Skeletal muscle tissue (tissue), 4 donors: ENCODE data around the gene TAOK3. TPM values are rescaled to one million over a fixed set of nuclear protein-coding genes. Genes with fewer than 3 reads are reported as not detected.

Experiments
- H3K27ac ChIP-seq: one replicate; pipeline ENCODE4 v1.7.0; 2013; ENCODE audit warnings: mild to moderate bottlenecking, low read depth, low read length, inconsistent platforms
- H3K27me3 ChIP-seq, 3 donors: one replicate each; pipeline ENCODE4 v1.7.0; 2013; ENCODE audit warnings: low read length in 3 of 3; ENCODE audit not compliant: control insufficient read depth in 3 of 3, insufficient read depth in 3 of 3
- H3K36me3 ChIP-seq, 3 donors: one replicate each; pipeline ENCODE4 v1.7.0; 2013; ENCODE audit warnings: low read length in 3 of 3; ENCODE audit not compliant: control insufficient read depth in 3 of 3, insufficient read depth in 3 of 3
- H3K4me1 ChIP-seq, 3 donors: one replicate each; pipeline ENCODE4 v1.7.0; 2013; ENCODE audit warnings: low read length in 3 of 3, mild to moderate bottlenecking in 3 of 3; ENCODE audit not compliant: control insufficient read depth in 3 of 3, insufficient read depth in 3 of 3
- H3K4me3 ChIP-seq, 3 donors: one replicate each; pipeline ENCODE4 v1.7.0; 2013; ENCODE audit warnings: low read length in 3 of 3
- H3K9ac ChIP-seq, 3 donors: one replicate each; pipeline ENCODE4 v1.7.0; 2013; ENCODE audit warnings: low read length in 3 of 3, mild to moderate bottlenecking in 3 of 3, moderate library complexity in 2 of 3, low read depth in 1 of 3
- H3K9me3 ChIP-seq, 3 donors: one replicate each; pipeline ENCODE4 v1.7.0; 2013; ENCODE audit warnings: low read length in 3 of 3; ENCODE audit not compliant: control insufficient read depth in 3 of 3
- total RNA-seq: library from RNA; depleted of rRNA; stranded (reverse); fragments of >200 nt; gene quantifications from one replicate; pipeline ENCODE4 v1.2.3, GENCODE V29; 2014
- donor health status: Osteomylitis.

TAOK3 gene
- total RNA-seq, 1 donor from 2014 or later, result 9.4 TPM

DNA sequence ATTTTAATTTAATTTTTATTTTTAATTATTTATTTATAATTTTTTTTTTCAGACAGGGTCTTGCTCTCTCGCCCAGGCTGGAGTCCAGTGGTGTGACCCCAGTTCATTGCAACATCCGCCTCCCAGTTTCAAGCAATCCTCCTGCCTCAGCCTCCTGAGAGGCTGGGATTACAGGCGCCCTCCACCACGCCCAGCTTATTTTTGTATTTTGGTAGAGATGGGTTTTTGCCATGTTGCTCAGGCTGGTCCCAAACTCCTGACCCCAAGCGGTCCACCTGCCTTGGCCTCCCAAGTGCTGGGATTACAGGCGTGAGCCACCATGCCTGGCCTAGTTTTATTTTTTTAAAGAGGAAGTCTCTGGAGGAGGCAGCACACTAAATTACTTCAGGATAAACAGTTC, 250.4 kb downstream of the TAOK3 start:
- no peak overlapping the region for H3K4me3 ChIP-seq
- no peak overlapping the region for H3K27ac ChIP-seq
- H3K27me3 ChIP-seq, result no peaks in the 10 kb centered on the region
- no peak overlapping the region for H3K9ac ChIP-seq
- H3K9me3 ChIP-seq, result no peaks in the 10 kb centered on the region
- peaks cover 0 to 2% (median 0%) of the 10 kb centered on the region in 3 donors for H3K36me3 ChIP-seq
- no peaks in the 10 kb centered on the region for H3K4me1 ChIP-seq

- Histone ChIP-seq H3K4me1 (no peaks in the 10 kb centered on the region), H3K36me3 (peaks cover 0 to 3% (median 0%) of the 10 kb centered on the region in 3 donors), H3K9ac (peak overlapping the region in 1 of 3 donors; percentile 51), H3K4me3 (no peak overlapping the region), H3K27me3 (no peaks in the 10 kb centered on the region), H3K27ac (no peak overlapping the region), H3K9me3 (no peaks in the 10 kb centered on the region)
Measured at GRCh38 chr12:118120579-118121363, 251.9 kb downstream of the TAOK3 start.

GRCh38 chr12:118119449-118119879, 253.2 kb downstream of the TAOK3 start:
- Histone ChIP-seq H3K9me3 (no peaks in the 10 kb centered on the region), H3K4me3 (no peak overlapping the region), H3K27me3 (no peaks in the 10 kb centered on the region), H3K4me1 (no peaks in the 10 kb centered on the region), H3K27ac (no peak overlapping the region), H3K9ac (no peak overlapping the region), H3K36me3 (peaks cover 0 to 3% (median 3%) of the 10 kb centered on the region in 3 donors)

DNA sequence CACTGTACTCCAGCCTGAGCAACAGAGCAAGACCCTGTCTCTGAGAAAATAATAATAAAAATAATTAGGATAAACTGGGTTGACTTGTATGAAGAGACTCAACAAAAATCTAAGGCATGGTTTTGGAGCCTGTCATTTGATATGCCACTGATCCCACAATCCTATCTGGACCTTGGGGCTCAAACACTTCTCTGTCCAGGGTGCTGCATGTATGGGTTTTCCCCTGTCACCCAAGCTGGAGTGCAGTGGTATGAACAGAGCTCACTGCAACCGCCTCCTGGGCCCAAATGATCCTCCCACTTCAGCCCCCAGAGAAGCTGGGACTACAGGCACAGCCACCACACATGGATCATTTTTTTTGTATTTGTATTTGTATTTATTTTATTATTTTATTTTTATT, 263.6 kb downstream of the TAOK3 start:
- H3K4me1 ChIP-seq, result peaks cover 0 to 4% (median 0%) of the 10 kb centered on the region in 3 donors
- H3K27me3 ChIP-seq, result no peaks in the 10 kb centered on the region
- no peak overlapping the region for H3K27ac ChIP-seq
- H3K9ac ChIP-seq, result no peak overlapping the region
- no peaks in the 10 kb centered on the region for H3K36me3 ChIP-seq
- no peaks in the 10 kb centered on the region for H3K9me3 ChIP-seq
- no peak overlapping the region for H3K4me3 ChIP-seq

- Histone ChIP-seq H3K27me3 (no peaks in the 10 kb centered on the region), H3K36me3 (no peaks in the 10 kb centered on the region), H3K4me3 (no peak overlapping the region), H3K9ac (no peak overlapping the region), H3K9me3 (no peaks in the 10 kb centered on the region), H3K4me1 (peaks cover 4 to 6% (median 5%) of the 10 kb centered on the region in 3 donors), H3K27ac (no peak overlapping the region)
Measured at GRCh38 chr12:118107694-118108093, 265.0 kb downstream of the TAOK3 start.

DNA sequence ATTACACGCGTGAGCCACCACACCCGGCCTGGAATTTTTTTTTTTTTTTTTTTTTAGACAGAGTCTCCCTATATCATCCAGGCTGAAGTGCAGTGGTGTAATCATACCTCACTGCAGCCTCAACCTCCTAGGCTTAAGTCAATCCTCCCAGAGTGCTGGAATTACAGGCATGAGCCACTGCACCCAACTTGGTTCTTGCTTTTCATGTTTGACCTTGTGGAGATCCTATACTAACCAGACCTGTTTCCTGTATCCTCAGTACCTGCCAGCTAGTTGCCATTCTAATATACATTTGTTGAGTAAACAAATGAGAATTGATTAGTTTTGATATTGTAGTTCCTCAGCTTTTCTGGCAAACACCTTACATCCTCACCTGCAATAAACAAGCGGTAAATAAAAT, 265.7 kb downstream of the TAOK3 start:
- peaks cover 7 to 13% (median 10%) of the 10 kb centered on the region in 3 donors for H3K4me1 ChIP-seq
- no peaks in the 10 kb centered on the region for H3K27me3 ChIP-seq
- no peaks in the 10 kb centered on the region for H3K36me3 ChIP-seq
- H3K9ac ChIP-seq, result no peak overlapping the region
- H3K9me3 ChIP-seq, result no peaks in the 10 kb centered on the region
- H3K27ac ChIP-seq, result no peak overlapping the region
- H3K4me3 ChIP-seq, result no peak overlapping the region

GRCh38 chr12:118103601-118104382, 268.9 kb downstream of the TAOK3 start, which contains the start of gene VSIG10:
Gene VSIG10, minus strand, starts transcription at chr12:118104011. Its CDS starts 340 bp downstream, at chr12:118103671.
- Histone ChIP-seq H3K4me3 (peak within 1 kb of the TSS; percentile 81 to 85 (median 84)), H3K36me3 (no peaks in the 10 kb centered on the region), H3K4me1 (peaks cover 7 to 14% (median 10%) of the 10 kb centered on the region in 3 donors), H3K27ac (peak within 1 kb of the TSS; percentile 85), H3K27me3 (no peaks in the 10 kb centered on the region), H3K9me3 (no peaks in the 10 kb centered on the region), H3K9ac (peak within 1 kb of the TSS; percentile 85 to 90 (median 88))

DNA sequence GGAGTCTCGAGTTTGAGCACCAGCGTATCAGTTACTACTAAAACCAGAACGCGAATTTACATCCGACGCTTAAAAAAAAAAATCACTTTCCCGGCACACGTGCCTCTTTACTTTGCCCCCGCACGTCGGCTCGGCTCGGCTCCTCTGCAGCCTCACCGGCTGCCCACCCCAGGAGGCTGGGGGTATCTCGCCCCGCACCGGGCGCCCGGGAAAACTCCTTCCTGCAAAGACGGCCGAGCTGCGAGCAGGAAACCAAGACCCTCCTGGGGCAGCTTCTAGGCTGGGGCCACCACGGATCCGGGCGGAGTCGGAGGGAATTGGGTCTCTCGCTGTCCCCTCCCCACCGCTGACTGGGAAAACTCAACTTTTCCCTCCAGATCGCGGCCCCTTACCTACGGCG, 269.5 kb downstream of the TAOK3 start:
- no peaks in the 10 kb centered on the region for H3K9me3 ChIP-seq
- peak overlapping the region; percentile 85 to 90 (median 88) for H3K9ac ChIP-seq
- peaks cover 7 to 14% (median 10%) of the 10 kb centered on the region in 3 donors for H3K4me1 ChIP-seq
- peak overlapping the region; percentile 85 for H3K27ac ChIP-seq
- H3K36me3 ChIP-seq, result no peaks in the 10 kb centered on the region
- peak overlapping the region; percentile 81 to 85 (median 84) for H3K4me3 ChIP-seq
- no peaks in the 10 kb centered on the region for H3K27me3 ChIP-seq

DNA sequence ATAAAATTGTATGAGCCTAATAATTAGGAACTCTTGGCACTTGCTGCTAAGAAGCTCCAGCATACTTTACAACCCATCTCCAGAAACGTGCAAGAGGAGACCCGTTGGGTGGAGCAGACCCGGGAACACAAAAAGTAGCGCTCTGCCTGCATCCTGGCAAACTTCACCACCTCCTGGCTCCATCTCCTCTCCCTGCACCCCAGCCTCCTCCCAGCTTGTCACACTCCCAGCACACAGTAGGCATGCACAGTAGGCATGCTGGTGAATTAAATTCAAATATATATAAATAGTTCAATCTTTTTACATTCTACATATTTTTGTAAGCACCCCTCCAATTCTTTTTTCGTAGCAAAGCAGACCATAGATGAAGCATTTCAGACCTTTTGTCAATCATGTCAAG, 270.1 kb downstream of the TAOK3 start:
- H3K36me3 ChIP-seq, result no peaks in the 10 kb centered on the region
- H3K9ac ChIP-seq, result peak overlapping the region in 2 of 3 donors; percentile 85 to 90
- no peaks in the 10 kb centered on the region for H3K9me3 ChIP-seq
- no peaks in the 10 kb centered on the region for H3K27me3 ChIP-seq
- no peak overlapping the region for H3K27ac ChIP-seq
- peaks cover 7 to 14% (median 10%) of the 10 kb centered on the region in 3 donors for H3K4me1 ChIP-seq
- H3K4me3 ChIP-seq, result peak overlapping the region; percentile 81 to 85 (median 84)

- Histone ChIP-seq H3K9me3 (no peaks in the 10 kb centered on the region), H3K4me1 (peaks cover 7 to 14% (median 10%) of the 10 kb centered on the region in 3 donors), H3K27me3 (no peaks in the 10 kb centered on the region), H3K9ac (no peak overlapping the region), H3K4me3 (no peak overlapping the region), H3K27ac (no peak overlapping the region), H3K36me3 (no peaks in the 10 kb centered on the region)
Measured at GRCh38 chr12:118102070-118102469, 270.6 kb downstream of the TAOK3 start.
